ENCODE results near the gene SETDB2. TPM values are rescaled to one million over a fixed set of nuclear protein-coding genes. Genes with fewer than 3 reads are reported as not detected.

The SETDB2 gene
- polyA plus RNA-seq, 1 donor from 2014 or later, result 14.6 TPM

DNA sequence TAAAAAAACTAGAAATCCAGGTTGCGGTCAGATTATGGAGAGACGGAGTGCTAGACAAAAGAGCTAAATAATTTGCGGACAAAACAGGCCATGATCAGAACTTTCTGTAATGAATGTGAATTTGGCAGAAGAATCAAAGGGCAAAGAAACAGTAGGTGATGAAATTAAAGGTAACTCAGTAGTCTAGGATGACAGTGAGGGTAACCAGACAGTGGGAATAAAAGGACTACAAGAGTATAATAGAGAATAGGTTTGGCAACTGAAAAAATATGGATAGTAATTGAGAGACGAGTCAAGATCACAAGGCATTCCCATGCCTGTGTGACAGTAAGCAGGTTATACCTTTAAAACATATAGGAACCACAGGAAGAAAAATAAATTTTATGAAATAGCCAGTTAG lies 36.1 kb upstream of the SETDB2 start:
- Histone ChIP-seq H3K27me3 (ENCODE audit: insufficient read depth, low read depth, low read length) (no peaks in the 10 kb centered on the region), H3K4me2 (ENCODE audit: low read length) (no peak overlapping the region), H3K27ac (ENCODE audit: low read length) (no peak overlapping the region), H3K9me2 (ENCODE audit: insufficient read depth, low read length) (no peaks in the 10 kb centered on the region), H3K79me2 (replicated peaks; ENCODE audit: insufficient read depth, low read length) (no peaks in the 10 kb centered on the region), H3F3A (ENCODE audit: insufficient read depth, low read length, poor library complexity, severe bottlenecking) (no peaks in the 10 kb centered on the region), H2AFZ (ENCODE audit: low read depth, low read length) (no peak overlapping the region), H3K36me3 (ENCODE audit: insufficient read depth, low read length) (no peaks in the 10 kb centered on the region), H3K9me3 (ENCODE audit: low read length) (no peaks in the 10 kb centered on the region), H4K20me1 (ENCODE audit: insufficient read depth) (no peaks in the 10 kb centered on the region), H3K9ac (ENCODE audit: low read length) (no peak overlapping the region), H3K4me3 (ENCODE audit: low read length) (no peak overlapping the region)
- TF ChIP-seq RAD21 (conservative IDR thresholded peaks at IDR 0.05) (no peak), TAF1 (IDR thresholded peaks at IDR 0.05; ENCODE audit: low read depth) (no peak), EP300 (conservative IDR thresholded peaks at IDR 0.05; ENCODE audit: poor library complexity, severe bottlenecking) (no peak), MXI1 (conservative IDR thresholded peaks at IDR 0.05; ENCODE audit: poor library complexity, severe bottlenecking) (no peak), POLR2AphosphoS5 (IDR thresholded peaks at IDR 0.05) (no peak), SMC3 (conservative IDR thresholded peaks at IDR 0.05; ENCODE audit: poor library complexity) (no peak), EZH2 (IDR thresholded peaks at IDR 0.05; ENCODE audit: borderline replicate concordance, insufficient read depth, low read length, poor library complexity, severe bottlenecking) (no peak)
- TF ChIP-seq, protein P1, sequence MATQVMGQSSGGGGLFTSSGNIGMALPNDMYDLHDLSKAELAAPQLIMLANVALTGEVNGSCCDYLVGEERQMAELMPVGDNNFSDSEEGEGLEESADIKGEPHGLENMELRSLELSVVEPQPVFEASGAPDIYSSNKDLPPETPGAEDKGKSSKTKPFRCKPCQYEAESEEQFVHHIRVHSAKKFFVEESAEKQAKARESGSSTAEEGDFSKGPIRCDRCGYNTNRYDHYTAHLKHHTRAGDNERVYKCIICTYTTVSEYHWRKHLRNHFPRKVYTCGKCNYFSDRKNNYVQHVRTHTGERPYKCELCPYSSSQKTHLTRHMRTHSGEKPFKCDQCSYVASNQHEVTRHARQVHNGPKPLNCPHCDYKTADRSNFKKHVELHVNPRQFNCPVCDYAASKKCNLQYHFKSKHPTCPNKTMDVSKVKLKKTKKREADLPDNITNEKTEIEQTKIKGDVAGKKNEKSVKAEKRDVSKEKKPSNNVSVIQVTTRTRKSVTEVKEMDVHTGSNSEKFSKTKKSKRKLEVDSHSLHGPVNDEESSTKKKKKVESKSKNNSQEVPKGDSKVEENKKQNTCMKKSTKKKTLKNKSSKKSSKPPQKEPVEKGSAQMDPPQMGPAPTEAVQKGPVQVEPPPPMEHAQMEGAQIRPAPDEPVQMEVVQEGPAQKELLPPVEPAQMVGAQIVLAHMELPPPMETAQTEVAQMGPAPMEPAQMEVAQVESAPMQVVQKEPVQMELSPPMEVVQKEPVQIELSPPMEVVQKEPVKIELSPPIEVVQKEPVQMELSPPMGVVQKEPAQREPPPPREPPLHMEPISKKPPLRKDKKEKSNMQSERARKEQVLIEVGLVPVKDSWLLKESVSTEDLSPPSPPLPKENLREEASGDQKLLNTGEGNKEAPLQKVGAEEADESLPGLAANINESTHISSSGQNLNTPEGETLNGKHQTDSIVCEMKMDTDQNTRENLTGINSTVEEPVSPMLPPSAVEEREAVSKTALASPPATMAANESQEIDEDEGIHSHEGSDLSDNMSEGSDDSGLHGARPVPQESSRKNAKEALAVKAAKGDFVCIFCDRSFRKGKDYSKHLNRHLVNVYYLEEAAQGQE (IDR thresholded peaks at IDR 0.05; ENCODE audit: borderline replicate concordance), result no peak
- TF ChIP-seq, protein P2, sequence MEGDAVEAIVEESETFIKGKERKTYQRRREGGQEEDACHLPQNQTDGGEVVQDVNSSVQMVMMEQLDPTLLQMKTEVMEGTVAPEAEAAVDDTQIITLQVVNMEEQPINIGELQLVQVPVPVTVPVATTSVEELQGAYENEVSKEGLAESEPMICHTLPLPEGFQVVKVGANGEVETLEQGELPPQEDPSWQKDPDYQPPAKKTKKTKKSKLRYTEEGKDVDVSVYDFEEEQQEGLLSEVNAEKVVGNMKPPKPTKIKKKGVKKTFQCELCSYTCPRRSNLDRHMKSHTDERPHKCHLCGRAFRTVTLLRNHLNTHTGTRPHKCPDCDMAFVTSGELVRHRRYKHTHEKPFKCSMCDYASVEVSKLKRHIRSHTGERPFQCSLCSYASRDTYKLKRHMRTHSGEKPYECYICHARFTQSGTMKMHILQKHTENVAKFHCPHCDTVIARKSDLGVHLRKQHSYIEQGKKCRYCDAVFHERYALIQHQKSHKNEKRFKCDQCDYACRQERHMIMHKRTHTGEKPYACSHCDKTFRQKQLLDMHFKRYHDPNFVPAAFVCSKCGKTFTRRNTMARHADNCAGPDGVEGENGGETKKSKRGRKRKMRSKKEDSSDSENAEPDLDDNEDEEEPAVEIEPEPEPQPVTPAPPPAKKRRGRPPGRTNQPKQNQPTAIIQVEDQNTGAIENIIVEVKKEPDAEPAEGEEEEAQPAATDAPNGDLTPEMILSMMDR (IDR thresholded peaks at IDR 0.05; ENCODE audit: poor library complexity, severe bottlenecking), result no peak

DNA sequence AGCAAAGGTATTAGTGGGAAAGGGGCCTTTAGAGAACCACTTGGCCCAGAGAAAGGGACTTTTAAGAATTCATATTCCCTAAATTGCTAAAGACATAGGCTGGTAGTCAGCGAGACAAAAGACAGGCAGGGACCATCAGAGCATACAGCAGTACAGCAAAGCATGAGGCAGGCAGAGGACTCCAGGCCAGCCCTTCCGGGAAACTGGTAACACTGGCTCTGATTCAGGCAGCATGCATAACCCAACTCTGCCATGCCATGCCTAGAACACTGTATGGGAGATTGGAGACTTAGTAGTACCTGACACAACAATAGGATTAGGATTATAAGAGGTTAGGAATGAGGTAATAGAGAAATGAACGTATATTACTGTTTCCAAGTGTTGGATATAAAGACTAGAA lies 35.1 kb upstream of the SETDB2 start:
- TF ChIP-seq SMC3 (conservative IDR thresholded peaks at IDR 0.05; ENCODE audit: poor library complexity), result no peak
- Histone ChIP-seq H4K20me1 (ENCODE audit: insufficient read depth) (no peaks in the 10 kb centered on the region), H3K4me2 (ENCODE audit: low read length) (no peak overlapping the region), H3K9me3 (ENCODE audit: low read length) (no peaks in the 10 kb centered on the region), H3K9me2 (ENCODE audit: insufficient read depth, low read length) (no peaks in the 10 kb centered on the region), H3F3A (ENCODE audit: insufficient read depth, low read length, poor library complexity, severe bottlenecking) (no peaks in the 10 kb centered on the region), H3K36me3 (ENCODE audit: insufficient read depth, low read length) (no peaks in the 10 kb centered on the region), H2AFZ (ENCODE audit: low read depth, low read length) (no peak overlapping the region), H3K9ac (ENCODE audit: low read length) (no peak overlapping the region), H3K4me3 (ENCODE audit: low read length) (no peak overlapping the region), H3K27ac (ENCODE audit: low read length) (no peak overlapping the region), H3K79me2 (replicated peaks; ENCODE audit: insufficient read depth, low read length) (no peaks in the 10 kb centered on the region), H3K27me3 (ENCODE audit: insufficient read depth, low read depth, low read length) (no peaks in the 10 kb centered on the region)

DNA sequence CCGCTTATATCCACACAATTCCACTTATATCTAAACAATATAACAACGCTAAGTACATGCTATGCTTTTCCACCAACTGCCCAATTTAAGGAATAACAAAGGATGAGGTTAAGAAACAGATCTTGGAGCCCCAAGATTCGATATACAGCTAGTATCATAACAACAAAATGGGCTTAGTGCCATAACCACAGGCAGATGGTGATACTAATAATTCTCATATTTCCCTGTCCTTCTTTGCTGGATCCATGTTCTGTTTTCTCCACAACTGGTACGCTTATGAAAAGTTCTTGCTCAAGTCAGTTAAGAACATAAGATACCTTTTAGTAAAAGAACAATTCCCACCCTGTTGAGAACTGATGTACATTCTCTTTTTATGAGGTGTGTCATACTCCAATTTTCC lies 34.1 kb upstream of the SETDB2 start:
- Histone ChIP-seq H3K9ac (ENCODE audit: low read length) (no peak overlapping the region), H3K36me3 (ENCODE audit: insufficient read depth, low read length) (no peaks in the 10 kb centered on the region), H3F3A (ENCODE audit: insufficient read depth, low read length, poor library complexity, severe bottlenecking) (no peaks in the 10 kb centered on the region), H3K4me2 (ENCODE audit: low read length) (no peak overlapping the region), H2AFZ (ENCODE audit: low read depth, low read length) (no peak overlapping the region), H3K27me3 (ENCODE audit: insufficient read depth, low read depth, low read length) (no peaks in the 10 kb centered on the region), H3K79me2 (replicated peaks; ENCODE audit: insufficient read depth, low read length) (no peaks in the 10 kb centered on the region), H3K4me3 (ENCODE audit: low read length) (no peak overlapping the region), H4K20me1 (ENCODE audit: insufficient read depth) (no peaks in the 10 kb centered on the region), H3K27ac (ENCODE audit: low read length) (no peak overlapping the region), H3K9me2 (ENCODE audit: insufficient read depth, low read length) (no peaks in the 10 kb centered on the region), H3K9me3 (ENCODE audit: low read length) (no peaks in the 10 kb centered on the region)
- TF ChIP-seq, protein P1 (IDR thresholded peaks at IDR 0.05; ENCODE audit: borderline replicate concordance), result no peak
- TF ChIP-seq EP300 (conservative IDR thresholded peaks at IDR 0.05; ENCODE audit: poor library complexity, severe bottlenecking) (no peak), RAD21 (conservative IDR thresholded peaks at IDR 0.05) (no peak), EZH2 (IDR thresholded peaks at IDR 0.05; ENCODE audit: borderline replicate concordance, insufficient read depth, low read length, poor library complexity, severe bottlenecking) (no peak), SMC3 (conservative IDR thresholded peaks at IDR 0.05; ENCODE audit: poor library complexity) (no peak), POLR2AphosphoS5 (IDR thresholded peaks at IDR 0.05) (no peak), MXI1 (conservative IDR thresholded peaks at IDR 0.05; ENCODE audit: poor library complexity, severe bottlenecking) (no peak), TAF1 (IDR thresholded peaks at IDR 0.05; ENCODE audit: low read depth) (no peak)
- TF ChIP-seq, protein P2 (IDR thresholded peaks at IDR 0.05; ENCODE audit: poor library complexity, severe bottlenecking), result no peak
